ENCODE measurements around the gene RAD21L1.
"Not testable (repeated sequence)": the region's sequence is repeated elsewhere in the genome, so short reads cannot be mapped to it uniquely, and the experiment has no call there.

The RAD21L1 gene

DNA sequence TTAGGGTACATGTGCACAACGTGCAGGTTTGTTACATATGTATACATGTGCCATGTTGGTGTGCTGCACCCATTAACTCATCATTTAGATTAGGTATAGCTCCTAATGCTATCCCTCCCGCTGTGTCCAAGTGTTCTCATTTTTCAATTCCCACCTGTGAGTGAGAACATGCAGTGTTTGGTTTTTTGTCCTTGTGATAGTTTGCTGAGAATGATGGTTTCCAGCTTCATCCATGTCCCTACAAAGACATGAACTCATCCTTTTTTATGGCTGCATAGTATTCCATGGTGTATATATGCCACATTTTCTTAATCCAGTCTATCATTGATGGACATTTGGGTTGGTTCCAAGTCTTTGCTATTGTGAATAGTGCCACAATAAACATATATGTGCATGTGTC, 24.4 kb downstream of the RAD21L1 start:
- H3K4me1 ChIP-seq (ENCODE audit: control insufficient read depth in 2 of 2, insufficient read depth in 2 of 2, low read length in 2 of 2); H3K4me3 ChIP-seq (ENCODE audit: low read length in 2 of 2); H3K9me3 ChIP-seq (ENCODE audit: control insufficient read depth in 2 of 2, low read length in 2 of 2); H3K27ac ChIP-seq (ENCODE audit: low read depth in 2 of 2, low read length in 2 of 2); H3K27me3 ChIP-seq (ENCODE audit: control insufficient read depth in 2 of 2, insufficient read depth in 2 of 2, low read length in 2 of 2); H3K36me3 ChIP-seq (ENCODE audit: control insufficient read depth in 2 of 2, insufficient read depth in 2 of 2, low read length in 2 of 2); H3K9ac ChIP-seq (ENCODE audit: low read depth in 1 of 2, low read length in 2 of 2): not testable (repeated sequence)

DNA sequence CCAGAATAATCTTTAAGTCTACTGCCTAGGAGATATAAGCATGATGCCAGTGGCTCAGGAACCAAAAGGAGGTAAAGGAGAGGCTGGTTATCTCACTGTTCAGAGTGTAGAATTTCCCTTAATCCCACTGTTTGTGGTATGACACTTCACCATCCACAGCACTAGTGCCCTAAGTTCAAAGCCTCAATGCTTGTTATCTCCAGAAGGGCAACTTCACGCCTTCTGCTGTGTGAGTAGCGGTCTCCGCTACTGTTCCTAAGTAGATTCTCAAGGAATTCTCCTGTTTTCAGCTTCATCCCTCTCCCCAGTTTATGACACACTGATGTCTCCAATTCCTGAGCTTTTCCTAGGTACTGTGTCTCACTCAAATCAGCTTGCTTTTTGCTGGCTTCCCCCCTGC, 26.6 kb downstream of the RAD21L1 start:
- Histone ChIP-seq H3K27me3 (ENCODE audit: control insufficient read depth in 2 of 2, insufficient read depth in 2 of 2, low read length in 2 of 2) (no peaks in the 10 kb centered on the region), H3K27ac (ENCODE audit: low read depth in 2 of 2, low read length in 2 of 2) (no peak overlapping the region), H3K36me3 (ENCODE audit: control insufficient read depth in 2 of 2, insufficient read depth in 2 of 2, low read length in 2 of 2) (no peaks in the 10 kb centered on the region), H3K4me3 (ENCODE audit: low read length in 2 of 2) (no peak overlapping the region), H3K9me3 (ENCODE audit: control insufficient read depth in 2 of 2, low read length in 2 of 2) (no peaks in the 10 kb centered on the region), H3K4me1 (ENCODE audit: control insufficient read depth in 2 of 2, insufficient read depth in 2 of 2, low read length in 2 of 2) (no peaks in the 10 kb centered on the region), H3K9ac (ENCODE audit: low read depth in 1 of 2, low read length in 2 of 2) (no peak overlapping the region)

DNA sequence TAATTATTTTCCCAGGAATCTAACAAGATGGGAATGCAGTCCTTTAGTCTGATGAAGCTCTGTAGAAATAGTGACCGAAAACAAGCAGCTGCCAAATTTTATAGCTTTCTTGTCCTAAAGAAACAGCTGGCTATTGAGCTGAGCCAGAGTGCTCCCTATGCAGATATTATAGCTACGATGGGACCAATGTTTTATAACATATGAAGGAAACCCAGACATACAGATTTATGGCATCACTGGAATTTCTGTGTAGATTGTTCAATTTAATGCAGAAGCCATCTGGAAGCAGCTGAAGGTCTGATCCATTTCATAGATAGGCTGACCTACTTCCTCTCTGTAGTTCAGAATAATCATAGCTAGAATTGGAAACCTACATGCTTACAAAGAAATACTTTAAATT, 28.4 kb downstream of the RAD21L1 start:
- Histone ChIP-seq H3K27me3 (ENCODE audit: control insufficient read depth in 2 of 2, insufficient read depth in 2 of 2, low read length in 2 of 2) (no peaks in the 10 kb centered on the region), H3K36me3 (ENCODE audit: control insufficient read depth in 2 of 2, insufficient read depth in 2 of 2, low read length in 2 of 2) (no peaks in the 10 kb centered on the region), H3K9me3 (ENCODE audit: control insufficient read depth in 2 of 2, low read length in 2 of 2) (no peaks in the 10 kb centered on the region), H3K27ac (ENCODE audit: low read depth in 2 of 2, low read length in 2 of 2) (no peak overlapping the region), H3K4me1 (ENCODE audit: control insufficient read depth in 2 of 2, insufficient read depth in 2 of 2, low read length in 2 of 2) (no peaks in the 10 kb centered on the region), H3K4me3 (ENCODE audit: low read length in 2 of 2) (no peak overlapping the region), H3K9ac (ENCODE audit: low read depth in 1 of 2, low read length in 2 of 2) (no peak overlapping the region)

DNA sequence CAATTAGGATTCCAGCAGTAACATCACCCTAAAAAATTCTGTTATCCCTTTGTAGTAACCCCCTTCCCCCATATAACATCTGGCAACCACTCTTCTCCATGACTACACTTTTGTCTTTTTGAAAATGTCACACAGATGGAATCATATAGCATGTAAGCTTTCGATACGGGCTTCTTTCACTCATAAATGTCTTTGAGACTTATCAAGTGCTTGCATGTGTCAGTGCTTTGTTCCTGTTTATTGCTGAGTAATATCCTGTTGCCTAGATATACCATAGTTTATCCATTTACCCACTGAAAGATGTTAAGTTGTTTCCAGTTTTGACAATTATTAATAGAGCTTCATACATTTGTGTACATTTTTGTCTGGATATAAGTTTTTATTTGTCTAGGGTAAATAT, 29.8 kb downstream of the RAD21L1 start:
- H3K27ac ChIP-seq (ENCODE audit: low read depth in 2 of 2, low read length in 2 of 2), result no peak overlapping the region
- no peak overlapping the region for H3K4me3 ChIP-seq (ENCODE audit: low read length in 2 of 2)
- no peaks in the 10 kb centered on the region for H3K27me3 ChIP-seq (ENCODE audit: control insufficient read depth in 2 of 2, insufficient read depth in 2 of 2, low read length in 2 of 2)
- H3K36me3 ChIP-seq (ENCODE audit: control insufficient read depth in 2 of 2, insufficient read depth in 2 of 2, low read length in 2 of 2), result no peaks in the 10 kb centered on the region
- no peaks in the 10 kb centered on the region for H3K9me3 ChIP-seq (ENCODE audit: control insufficient read depth in 2 of 2, low read length in 2 of 2)
- no peaks in the 10 kb centered on the region for H3K4me1 ChIP-seq (ENCODE audit: control insufficient read depth in 2 of 2, insufficient read depth in 2 of 2, low read length in 2 of 2)
- H3K9ac ChIP-seq (ENCODE audit: low read depth in 1 of 2, low read length in 2 of 2), result no peak overlapping the region

DNA sequence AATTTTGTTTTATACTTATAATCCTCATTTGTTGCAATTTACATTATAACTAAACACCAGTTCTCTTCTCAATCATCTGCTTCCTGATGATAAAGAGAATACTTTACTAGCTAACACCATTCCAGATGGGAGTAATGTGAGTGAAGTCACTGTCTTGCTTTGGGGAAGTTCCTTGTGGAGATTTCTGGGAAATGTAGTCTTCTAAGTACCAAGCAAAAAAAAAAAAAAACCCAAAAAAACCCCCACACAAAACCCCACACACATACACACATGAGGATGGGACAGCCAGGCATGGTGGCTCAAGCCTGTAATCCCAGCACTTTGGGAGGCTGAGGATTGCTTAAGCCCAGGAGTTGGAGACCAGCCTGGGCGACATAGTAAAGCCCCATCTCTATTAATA, 38.0 kb downstream of the RAD21L1 start:
- Histone ChIP-seq H3K27ac (ENCODE audit: low read depth in 2 of 2, low read length in 2 of 2) (no peak overlapping the region), H3K27me3 (ENCODE audit: control insufficient read depth in 2 of 2, insufficient read depth in 2 of 2, low read length in 2 of 2) (no peaks in the 10 kb centered on the region), H3K9me3 (ENCODE audit: control insufficient read depth in 2 of 2, low read length in 2 of 2) (no peaks in the 10 kb centered on the region), H3K36me3 (ENCODE audit: control insufficient read depth in 2 of 2, insufficient read depth in 2 of 2, low read length in 2 of 2) (no peaks in the 10 kb centered on the region), H3K4me1 (ENCODE audit: control insufficient read depth in 2 of 2, insufficient read depth in 2 of 2, low read length in 2 of 2) (peaks cover 4 to 7% of the 10 kb centered on the region in 2 donors), H3K4me3 (ENCODE audit: low read length in 2 of 2) (no peak overlapping the region), H3K9ac (ENCODE audit: low read depth in 1 of 2, low read length in 2 of 2) (no peak overlapping the region)

DNA sequence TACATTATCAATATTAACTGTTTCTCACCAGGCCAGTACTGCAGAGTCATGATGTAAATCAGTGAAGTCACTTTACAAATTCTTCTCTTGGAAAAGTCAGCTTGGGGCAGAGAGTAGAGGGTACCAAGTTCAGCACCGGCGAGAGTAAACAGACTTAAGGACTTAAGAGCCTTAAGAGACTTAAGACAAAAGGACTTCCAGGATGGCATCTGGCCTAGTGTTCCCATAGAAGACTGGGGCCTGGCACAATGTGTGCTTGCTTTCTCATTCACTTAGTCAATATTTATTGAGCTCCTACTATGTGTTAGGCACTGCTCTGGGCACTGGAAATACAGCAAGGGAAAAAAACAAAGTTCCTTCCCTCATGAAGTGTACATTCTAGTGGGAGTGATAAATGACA, 38.9 kb downstream of the RAD21L1 start:
- Histone ChIP-seq H3K4me1 (ENCODE audit: control insufficient read depth in 2 of 2, insufficient read depth in 2 of 2, low read length in 2 of 2) (peaks cover 4 to 7% of the 10 kb centered on the region in 2 donors), H3K4me3 (ENCODE audit: low read length in 2 of 2) (no peak overlapping the region), H3K9me3 (ENCODE audit: control insufficient read depth in 2 of 2, low read length in 2 of 2) (no peaks in the 10 kb centered on the region), H3K36me3 (ENCODE audit: control insufficient read depth in 2 of 2, insufficient read depth in 2 of 2, low read length in 2 of 2) (no peaks in the 10 kb centered on the region), H3K9ac (ENCODE audit: low read depth in 1 of 2, low read length in 2 of 2) (no peak overlapping the region), H3K27ac (ENCODE audit: low read depth in 2 of 2, low read length in 2 of 2) (no peak overlapping the region), H3K27me3 (ENCODE audit: control insufficient read depth in 2 of 2, insufficient read depth in 2 of 2, low read length in 2 of 2) (no peaks in the 10 kb centered on the region)

DNA sequence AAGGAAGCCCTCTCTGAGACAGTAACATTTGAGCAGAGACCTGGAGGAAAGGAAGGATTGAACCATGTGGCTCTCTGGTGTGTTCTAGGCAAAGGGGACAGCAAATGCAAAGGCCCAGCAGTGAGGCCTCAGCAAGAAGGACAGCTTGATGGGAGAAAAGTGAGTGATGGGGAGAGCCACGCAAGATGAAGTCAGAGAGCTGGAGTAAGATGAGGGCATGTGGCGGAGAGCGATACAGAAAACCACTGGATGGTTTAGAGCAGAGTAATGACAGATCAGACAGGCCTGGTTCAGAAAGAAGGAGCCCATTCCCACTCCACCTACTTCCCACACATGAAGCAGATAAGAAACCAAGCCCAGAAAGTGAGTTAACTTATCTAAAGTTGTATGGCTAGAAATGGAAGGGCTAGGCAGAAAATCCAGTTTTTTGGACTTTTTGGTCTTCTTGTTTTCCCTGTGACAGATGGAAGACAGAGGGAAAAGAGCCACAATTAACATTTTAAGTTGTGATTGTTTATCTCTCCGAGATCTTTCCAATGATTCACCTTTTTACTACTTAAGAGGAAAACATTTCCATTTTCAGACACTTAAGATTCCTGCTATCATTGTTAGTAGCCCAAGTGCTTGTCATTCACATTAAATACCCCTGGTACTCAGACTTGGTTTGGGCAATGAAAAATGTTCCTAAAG, 39.5 kb downstream of the RAD21L1 start:
- H3K4me1 ChIP-seq (ENCODE audit: control insufficient read depth in 2 of 2, insufficient read depth in 2 of 2, low read length in 2 of 2), result peaks cover 4 to 7% of the 10 kb centered on the region in 2 donors
- no peaks in the 10 kb centered on the region for H3K9me3 ChIP-seq (ENCODE audit: control insufficient read depth in 2 of 2, low read length in 2 of 2)
- peak overlapping the region; percentile 59 to 74 for H3K4me3 ChIP-seq (ENCODE audit: low read length in 2 of 2)
- no peak overlapping the region for H3K27ac ChIP-seq (ENCODE audit: low read depth in 2 of 2, low read length in 2 of 2)
- no peaks in the 10 kb centered on the region for H3K36me3 ChIP-seq (ENCODE audit: control insufficient read depth in 2 of 2, insufficient read depth in 2 of 2, low read length in 2 of 2)
- peak overlapping the region in 1 of 2 donors; percentile 10 for H3K9ac ChIP-seq (ENCODE audit: low read depth in 1 of 2, low read length in 2 of 2)
- H3K27me3 ChIP-seq (ENCODE audit: control insufficient read depth in 2 of 2, insufficient read depth in 2 of 2, low read length in 2 of 2), result no peaks in the 10 kb centered on the region

DNA sequence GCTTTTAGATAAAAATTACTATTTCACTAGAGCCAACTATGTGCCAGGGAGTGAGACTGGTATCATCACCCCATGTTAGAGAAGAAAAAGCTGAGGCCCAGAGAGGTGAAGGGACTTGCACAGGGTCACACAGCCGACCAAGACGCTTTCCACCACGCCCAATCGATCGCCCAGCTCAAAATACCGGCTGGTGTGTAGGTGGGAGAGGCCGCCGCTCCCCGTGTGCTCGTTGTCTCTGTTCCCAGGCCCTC, 40.0 kb downstream of the RAD21L1 start:
- H3K9me3 ChIP-seq (ENCODE audit: control insufficient read depth in 2 of 2, low read length in 2 of 2), result no peaks in the 10 kb centered on the region
- no peaks in the 10 kb centered on the region for H3K27me3 ChIP-seq (ENCODE audit: control insufficient read depth in 2 of 2, insufficient read depth in 2 of 2, low read length in 2 of 2)
- H3K4me3 ChIP-seq (ENCODE audit: low read length in 2 of 2), result peak overlapping the region; percentile 59 to 74
- H3K27ac ChIP-seq (ENCODE audit: low read depth in 2 of 2, low read length in 2 of 2), result no peak overlapping the region
- H3K9ac ChIP-seq (ENCODE audit: low read depth in 1 of 2, low read length in 2 of 2), result peak overlapping the region; percentile 10 to 60
- H3K4me1 ChIP-seq (ENCODE audit: control insufficient read depth in 2 of 2, insufficient read depth in 2 of 2, low read length in 2 of 2), result peaks cover 4 to 7% of the 10 kb centered on the region in 2 donors
- H3K36me3 ChIP-seq (ENCODE audit: control insufficient read depth in 2 of 2, insufficient read depth in 2 of 2, low read length in 2 of 2), result no peaks in the 10 kb centered on the region

DNA sequence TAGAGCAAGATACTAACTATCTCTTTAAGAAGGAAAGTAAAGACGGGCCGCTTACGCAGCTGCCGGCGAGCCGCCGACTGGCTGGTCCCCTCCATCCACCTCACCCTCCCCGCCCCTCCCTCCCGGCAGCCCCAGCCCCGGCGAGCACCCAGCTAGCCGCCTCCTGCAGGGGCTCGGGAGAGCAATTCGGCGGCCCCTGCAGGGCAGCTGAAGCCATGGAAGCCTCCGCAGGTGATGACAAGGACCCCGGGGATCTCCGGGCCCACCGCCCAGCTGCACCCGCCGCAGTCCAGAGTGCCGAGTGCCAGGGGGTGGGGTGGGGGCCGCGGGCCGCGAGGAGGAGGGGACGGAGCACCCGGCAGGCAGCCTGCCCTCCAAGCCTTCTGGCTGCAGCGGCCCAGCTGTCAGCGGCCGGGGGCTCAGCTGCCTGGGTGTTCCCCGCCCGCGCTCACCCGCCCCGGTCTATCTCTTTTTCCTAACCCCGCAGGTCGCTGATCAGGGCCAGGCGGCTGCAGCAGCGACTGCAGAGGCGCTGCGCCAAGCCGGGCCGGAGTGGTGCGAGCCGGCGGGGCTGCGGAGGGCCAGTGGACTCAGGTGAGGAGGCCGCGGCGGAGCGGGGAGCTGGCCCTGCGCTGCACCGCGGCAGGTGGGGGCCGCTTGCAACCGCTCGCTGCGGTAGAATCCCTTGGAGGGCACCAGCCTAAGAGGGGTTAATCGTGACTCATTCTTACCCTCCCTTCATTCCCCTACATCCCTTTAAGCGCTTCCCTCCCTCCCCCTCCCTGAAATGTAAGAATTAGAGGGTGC, 40.5 kb downstream of the RAD21L1 start, which contains the start of gene SNPH:
Gene SNPH, plus strand, starts transcription at position 128 of the 807 bp plus-strand sequence. CDS start 29,946 bp downstream, outside the sequence.
- Histone ChIP-seq H3K4me3 (ENCODE audit: low read length in 2 of 2) (peak within 1 kb of the TSS; percentile 59 to 74), H3K27me3 (ENCODE audit: control insufficient read depth in 2 of 2, insufficient read depth in 2 of 2, low read length in 2 of 2) (no peaks in the 10 kb centered on the region), H3K9ac (ENCODE audit: low read depth in 1 of 2, low read length in 2 of 2) (peak within 1 kb of the TSS; percentile 10 to 60), H3K4me1 (ENCODE audit: control insufficient read depth in 2 of 2, insufficient read depth in 2 of 2, low read length in 2 of 2) (peaks cover 4 to 7% of the 10 kb centered on the region in 2 donors), H3K9me3 (ENCODE audit: control insufficient read depth in 2 of 2, low read length in 2 of 2) (no peaks in the 10 kb centered on the region), H3K27ac (ENCODE audit: low read depth in 2 of 2, low read length in 2 of 2) (no peak within 1 kb of the TSS), H3K36me3 (ENCODE audit: control insufficient read depth in 2 of 2, insufficient read depth in 2 of 2, low read length in 2 of 2) (no peaks in the 10 kb centered on the region)

DNA sequence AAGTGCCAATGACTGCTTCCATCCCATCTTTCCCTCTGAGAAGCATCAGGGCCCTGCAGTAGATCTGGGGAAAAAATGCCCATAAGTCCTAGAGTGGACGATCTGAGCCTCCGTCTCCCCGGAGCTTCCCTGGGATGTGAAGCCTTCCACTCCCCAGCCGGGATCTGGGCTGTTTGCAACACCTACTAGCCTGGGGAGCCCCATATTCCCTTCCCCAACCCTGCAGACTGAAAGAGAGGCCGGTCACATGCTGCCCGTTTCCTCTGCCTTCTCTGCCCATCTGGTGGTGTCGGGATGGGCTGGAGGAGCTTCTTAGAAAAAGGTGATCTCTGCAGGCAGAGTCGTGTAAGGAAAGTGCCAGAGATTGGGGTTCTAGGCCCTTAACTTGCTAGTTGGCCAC, 41.3 kb downstream of the RAD21L1 start:
- Histone ChIP-seq H3K27me3 (ENCODE audit: control insufficient read depth in 2 of 2, insufficient read depth in 2 of 2, low read length in 2 of 2) (no peaks in the 10 kb centered on the region), H3K36me3 (ENCODE audit: control insufficient read depth in 2 of 2, insufficient read depth in 2 of 2, low read length in 2 of 2) (no peaks in the 10 kb centered on the region), H3K9me3 (ENCODE audit: control insufficient read depth in 2 of 2, low read length in 2 of 2) (no peaks in the 10 kb centered on the region), H3K9ac (ENCODE audit: low read depth in 1 of 2, low read length in 2 of 2) (no peak overlapping the region), H3K4me1 (ENCODE audit: control insufficient read depth in 2 of 2, insufficient read depth in 2 of 2, low read length in 2 of 2) (peaks cover 4 to 7% of the 10 kb centered on the region in 2 donors), H3K27ac (ENCODE audit: low read depth in 2 of 2, low read length in 2 of 2) (no peak overlapping the region), H3K4me3 (ENCODE audit: low read length in 2 of 2) (no peak overlapping the region)

Data from mucosa of rectum (tissue), 2 donors.